ENCODE measurements around the gene REELD1. TPM values are rescaled to one million over a fixed set of nuclear protein-coding genes. Genes with fewer than 3 reads are reported as not detected.
A peak's percentile ranks its signal among the peaks of the same experiment; 100 is the strongest.

The REELD1 gene
- not detected in 2 replicates for total RNA-seq

DNA sequence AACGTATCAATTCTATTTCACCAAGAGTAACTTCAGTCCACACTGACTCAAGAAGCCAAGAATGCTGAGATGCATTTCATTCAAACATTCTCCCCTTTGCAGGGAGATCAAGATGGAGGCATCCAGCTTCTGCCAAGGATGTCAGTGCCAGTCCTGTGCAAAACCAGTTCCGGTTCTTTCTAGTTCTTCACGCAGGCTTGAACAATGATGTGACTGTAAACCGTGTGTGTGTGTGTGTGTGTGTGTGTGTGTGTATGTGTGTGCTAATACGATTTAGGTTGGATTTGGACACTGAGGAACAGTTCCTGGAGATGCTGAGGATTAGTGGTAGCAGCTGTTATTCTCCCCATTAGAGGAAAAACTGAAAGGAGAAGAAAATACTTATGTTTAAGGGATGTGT lies at the start of gene REELD1:
TSS of gene REELD1 (plus strand) at position 301 of the 400 bp plus-strand sequence. CDS start 2,415 bp downstream, outside the sequence.
- H3K27me3 Mint-ChIP-seq, result peaks cover 2% of the 10 kb centered on the region
- H3K9me3 Mint-ChIP-seq, result no peaks in the 10 kb centered on the region
- H3K36me3 Mint-ChIP-seq (ENCODE audit: low read depth), result no peaks in the 10 kb centered on the region
- H3K4me3 Mint-ChIP-seq, result no peak within 1 kb of the TSS
- no peaks in the 10 kb centered on the region for H3K4me1 Mint-ChIP-seq
- intact Hi-C loops (cut with micrococcal nuclease), result no loop called here
- H3K27ac Mint-ChIP-seq, result no peak within 1 kb of the TSS
- DNase-seq, result no peak

- intact Hi-C loops (cut with micrococcal nuclease), result no loop called here
These were observed 49.1 kb upstream of the REELD1 start for GRCh38 chr4:146165221-146165620.

DNA sequence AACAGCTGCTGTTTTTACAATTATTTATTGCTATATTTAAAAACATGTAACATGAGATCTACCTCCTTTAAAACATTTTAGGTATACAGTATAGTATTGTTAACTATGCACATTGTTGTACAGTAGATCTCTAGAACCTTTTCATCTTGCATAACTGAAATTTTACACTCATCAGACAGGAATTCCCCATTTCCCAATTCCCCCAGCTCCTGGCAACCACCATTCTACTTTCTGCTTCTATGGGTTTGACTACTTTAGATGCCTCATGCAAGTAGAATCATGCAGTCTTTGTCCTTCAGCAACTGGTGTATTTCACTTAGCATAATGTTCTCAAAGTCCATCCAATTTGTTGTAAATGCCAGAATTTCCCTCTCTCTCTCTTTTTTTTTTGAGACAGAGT lies 48.5 kb upstream of the REELD1 start:
- H3K9me3 Mint-ChIP-seq, result peaks cover 9% of the 10 kb centered on the region
- no peak overlapping the region for H3K4me3 Mint-ChIP-seq
- intact Hi-C loops (cut with micrococcal nuclease), result no loop called here
- DNase-seq, result no peak
- peaks cover 2% of the 10 kb centered on the region for H3K27me3 Mint-ChIP-seq
- H3K27ac Mint-ChIP-seq, result no peak overlapping the region
- no peaks in the 10 kb centered on the region for H3K36me3 Mint-ChIP-seq (ENCODE audit: low read depth)
- H3K4me1 Mint-ChIP-seq, result peaks cover 2% of the 10 kb centered on the region

More at GRCh38 chr4:146165221-146165620, 49.1 kb upstream of the REELD1 start:
- peaks cover 2% of the 10 kb centered on the region for H3K4me1 Mint-ChIP-seq
- no peaks in the 10 kb centered on the region for H3K36me3 Mint-ChIP-seq (ENCODE audit: low read depth)
- peaks cover 9% of the 10 kb centered on the region for H3K9me3 Mint-ChIP-seq
- H3K4me3 Mint-ChIP-seq, result no peak overlapping the region
- DNase-seq, result no peak
- H3K27ac Mint-ChIP-seq, result no peak overlapping the region
- H3K27me3 Mint-ChIP-seq, result no peaks in the 10 kb centered on the region

DNA sequence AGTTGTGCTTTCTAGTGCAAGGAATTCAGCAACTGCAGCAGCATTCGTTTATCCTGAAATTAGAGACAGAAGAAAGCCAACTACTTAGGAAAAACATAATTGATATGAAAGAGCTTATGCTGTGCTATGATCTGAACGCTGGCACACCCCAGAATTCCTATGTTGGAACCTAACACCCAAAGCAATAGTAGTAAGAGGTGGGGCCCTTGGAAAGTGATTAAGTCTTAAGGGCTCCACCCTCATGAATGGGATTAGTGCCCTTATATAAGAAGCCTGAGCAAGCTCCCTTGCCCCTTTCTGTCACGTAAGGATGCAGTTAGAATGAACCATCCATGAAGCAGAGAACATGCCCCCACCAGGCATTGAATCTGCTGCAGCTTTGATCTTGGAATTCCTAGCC lies 44.2 kb upstream of the REELD1 start:
- intact Hi-C loops (cut with micrococcal nuclease), result loop anchor here (10.0 kb wide), 1 partner anchor 345 kb away; no protein-coding TSS in a partner anchor
- H3K36me3 Mint-ChIP-seq (ENCODE audit: low read depth), result no peaks in the 10 kb centered on the region
- H3K4me3 Mint-ChIP-seq, result no peak overlapping the region
- H3K9me3 Mint-ChIP-seq, result no peaks in the 10 kb centered on the region
- no peaks in the 10 kb centered on the region for H3K4me1 Mint-ChIP-seq
- H3K27me3 Mint-ChIP-seq, result peaks cover 2% of the 10 kb centered on the region
- no peak for DNase-seq
- no peak overlapping the region for H3K27ac Mint-ChIP-seq

DNA sequence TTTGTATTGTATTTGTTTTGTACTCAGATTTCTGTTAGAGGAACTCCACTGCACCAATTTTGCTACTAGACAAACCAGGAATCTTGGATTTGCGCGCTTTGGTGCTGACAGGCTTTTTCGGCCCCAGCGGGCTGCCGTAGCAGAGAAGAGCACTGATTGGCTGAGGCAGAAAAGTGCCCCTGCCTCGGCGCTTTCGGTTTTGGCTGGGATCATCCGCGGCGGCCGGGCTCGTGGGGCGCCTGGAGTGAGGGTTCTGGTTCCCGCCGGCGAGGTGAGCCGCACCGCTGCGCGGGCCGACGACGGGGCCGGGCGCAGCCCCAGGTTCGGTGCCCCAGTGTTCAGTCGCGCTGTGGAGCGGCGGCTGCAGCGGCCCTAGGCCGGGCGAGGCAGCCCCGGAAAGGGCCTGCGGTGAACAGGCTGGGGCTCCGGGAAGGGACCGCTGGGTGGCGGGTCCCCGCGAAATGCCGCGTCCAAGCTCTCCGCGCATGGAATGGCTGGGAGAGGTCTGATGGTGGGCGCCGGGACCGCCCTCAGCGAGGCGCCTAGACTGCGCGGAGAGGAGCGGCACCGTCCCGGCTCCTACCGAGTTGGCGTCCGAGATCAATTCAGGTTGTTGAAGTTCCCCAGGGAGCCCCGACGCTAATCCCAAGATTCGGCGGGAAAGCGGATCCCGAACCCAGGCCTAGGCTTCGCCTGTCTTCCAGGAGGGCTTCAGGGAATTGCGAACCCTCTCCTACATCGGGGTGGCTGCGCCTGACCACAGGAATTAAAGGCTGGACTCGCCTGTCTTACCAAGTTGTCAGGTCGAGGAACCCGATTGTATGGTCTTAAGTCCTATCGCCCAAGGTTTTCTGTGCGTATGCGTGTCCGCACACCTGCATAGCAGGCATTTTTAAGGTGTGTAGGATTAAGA lies 38.5 kb upstream of the REELD1 start, which contains the start of gene LSM6:
TSS of gene LSM6 (plus strand) at position 178 of the 913 bp plus-strand sequence. CDS start 7,204 bp downstream, outside the sequence.
- intact Hi-C loops (cut with micrococcal nuclease), result loop anchor here (1.0 to 10.0 kb wide), 6 partner anchors 43 to 559 kb away; partner anchors contain the start of genes SLC10A7 and ZNF827
- no peaks in the 10 kb centered on the region for H3K27me3 Mint-ChIP-seq

GRCh38 chr4:146176891-146177290 lies 37.4 kb upstream of the REELD1 start:
- Mint-ChIP-seq H3K27me3 (no peaks in the 10 kb centered on the region), H3K9me3 (no peaks in the 10 kb centered on the region), H3K4me3 (peak overlapping the region; percentile 84), H3K36me3 (ENCODE audit: low read depth) (peaks cover 13% of the 10 kb centered on the region), H3K27ac (peak overlapping the region; percentile 22), H3K4me1 (peaks cover 31% of the 10 kb centered on the region)
- DNase-seq, result no peak
- intact Hi-C loops (cut with micrococcal nuclease), result loop anchor here (1.0 to 10.0 kb wide), 4 partner anchors 80 to 352 kb away; partner anchors contain the start of genes SLC10A7 and ZNF827

More for the DNA sequence above, 38.5 kb upstream of the REELD1 start, which contains the start of gene LSM6:
- Mint-ChIP-seq H3K27ac (peak within 1 kb of the TSS; percentile 89), H3K4me3 (peak within 1 kb of the TSS; percentile 84), H3K9me3 (no peaks in the 10 kb centered on the region), H3K4me1 (peaks cover 27% of the 10 kb centered on the region), H3K36me3 (ENCODE audit: low read depth) (peaks cover 11% of the 10 kb centered on the region)
- peak; percentile 95 for DNase-seq

DNA sequence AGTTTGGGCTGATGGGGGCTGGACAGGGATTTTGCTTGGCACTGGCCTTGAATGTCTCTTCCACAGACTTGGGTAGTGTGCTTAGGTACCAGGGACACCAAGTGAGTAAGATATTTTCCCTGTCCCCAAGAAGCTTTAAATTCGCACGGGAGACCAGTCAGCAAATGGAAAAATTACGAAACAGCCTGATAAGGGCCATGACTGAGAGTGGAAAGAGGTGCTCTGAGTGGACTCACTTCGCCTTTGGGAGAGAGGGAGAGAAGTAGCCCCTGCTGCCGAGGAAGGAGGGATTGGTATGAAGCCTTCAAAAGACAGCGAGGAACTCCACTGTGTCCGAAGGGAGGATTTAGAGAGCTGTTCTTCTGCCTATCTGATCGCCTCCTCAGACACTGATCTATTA lies 36.2 kb upstream of the REELD1 start:
- peaks cover 37% of the 10 kb centered on the region for H3K4me1 Mint-ChIP-seq
- intact Hi-C loops (cut with micrococcal nuclease), result loop anchor here (5.0 to 10.0 kb wide), 2 partner anchors 81 to 353 kb away; no protein-coding TSS in a partner anchor
- peaks cover 19% of the 10 kb centered on the region for H3K36me3 Mint-ChIP-seq (ENCODE audit: low read depth)
- H3K9me3 Mint-ChIP-seq, result no peaks in the 10 kb centered on the region
- H3K4me3 Mint-ChIP-seq, result peak overlapping the region; percentile 12
- no peak overlapping the region for H3K27ac Mint-ChIP-seq
- no peaks in the 10 kb centered on the region for H3K27me3 Mint-ChIP-seq
- no peak for DNase-seq

GRCh38 chr4:146179784-146180370 lies 34.5 kb upstream of the REELD1 start:
- H3K4me1 Mint-ChIP-seq, result peaks cover 38% of the 10 kb centered on the region
- H3K9me3 Mint-ChIP-seq, result no peaks in the 10 kb centered on the region
- H3K27me3 Mint-ChIP-seq, result no peaks in the 10 kb centered on the region
- intact Hi-C loops (cut with micrococcal nuclease), result loop anchor here (5.0 to 10.0 kb wide), 2 partner anchors 83 to 355 kb away; no protein-coding TSS in a partner anchor
- no peak overlapping the region for H3K27ac Mint-ChIP-seq
- DNase-seq, result no peak
- H3K36me3 Mint-ChIP-seq (ENCODE audit: low read depth), result peaks cover 25% of the 10 kb centered on the region
- H3K4me3 Mint-ChIP-seq, result no peak overlapping the region

- no peak overlapping the region for H3K27ac Mint-ChIP-seq
These were observed 31.9 kb upstream of the REELD1 start for GRCh38 chr4:146182443-146182842.

DNA sequence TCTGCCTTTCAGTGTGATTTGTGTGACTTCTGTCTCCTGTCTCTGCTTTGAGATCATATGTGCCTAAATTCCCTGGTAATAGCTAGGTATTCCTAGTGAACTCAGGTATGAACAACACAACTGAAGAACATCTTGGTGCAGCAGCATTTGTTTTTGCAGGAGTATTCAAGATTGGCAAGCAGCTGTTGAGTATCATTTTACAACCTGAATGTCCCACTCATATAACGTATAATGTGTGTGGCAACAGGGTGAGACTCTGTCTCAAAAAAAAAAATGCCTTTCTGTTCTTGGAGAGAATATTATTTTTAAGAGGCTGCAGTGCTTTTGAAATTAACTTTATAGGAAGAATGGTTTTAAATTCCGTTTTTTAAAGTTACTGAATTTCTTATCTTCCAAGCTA lies 31.1 kb upstream of the REELD1 start:
- no peak overlapping the region for H3K27ac Mint-ChIP-seq
- intact Hi-C loops (cut with micrococcal nuclease), result no loop called here

More at GRCh38 chr4:146182443-146182842, 31.9 kb upstream of the REELD1 start:
- intact Hi-C loops (cut with micrococcal nuclease), result no loop called here
- H3K27me3 Mint-ChIP-seq, result no peaks in the 10 kb centered on the region
- H3K4me1 Mint-ChIP-seq, result peaks cover 32% of the 10 kb centered on the region
- no peak overlapping the region for H3K4me3 Mint-ChIP-seq
- no peak for DNase-seq
- no peaks in the 10 kb centered on the region for H3K9me3 Mint-ChIP-seq
- peaks cover 38% of the 10 kb centered on the region for H3K36me3 Mint-ChIP-seq (ENCODE audit: low read depth)

GRCh38 chr4:146186041-146186440 lies 28.3 kb upstream of the REELD1 start:
- no peak for DNase-seq
- H3K4me1 Mint-ChIP-seq, result peaks cover 11% of the 10 kb centered on the region
- H3K36me3 Mint-ChIP-seq (ENCODE audit: low read depth), result peaks cover 44% of the 10 kb centered on the region
- intact Hi-C loops (cut with micrococcal nuclease), result no loop called here
- no peak overlapping the region for H3K27ac Mint-ChIP-seq
- no peaks in the 10 kb centered on the region for H3K27me3 Mint-ChIP-seq
- H3K9me3 Mint-ChIP-seq, result no peaks in the 10 kb centered on the region
- no peak overlapping the region for H3K4me3 Mint-ChIP-seq

More for the DNA sequence above, 31.1 kb upstream of the REELD1 start:
- Mint-ChIP-seq H3K4me1 (peaks cover 28% of the 10 kb centered on the region), H3K36me3 (ENCODE audit: low read depth) (peaks cover 40% of the 10 kb centered on the region), H3K27me3 (no peaks in the 10 kb centered on the region), H3K9me3 (no peaks in the 10 kb centered on the region), H3K4me3 (no peak overlapping the region)
- DNase-seq, result no peak

GRCh38 chr4:146186596-146186995 lies 27.7 kb upstream of the REELD1 start:
- Mint-ChIP-seq H3K4me3 (no peak overlapping the region), H3K9me3 (no peaks in the 10 kb centered on the region), H3K4me1 (peaks cover 9% of the 10 kb centered on the region), H3K27ac (no peak overlapping the region), H3K27me3 (no peaks in the 10 kb centered on the region), H3K36me3 (ENCODE audit: low read depth) (peaks cover 49% of the 10 kb centered on the region)
- no peak for DNase-seq
- intact Hi-C loops (cut with micrococcal nuclease), result no loop called here

- no peak for DNase-seq
- peaks cover 38% of the 10 kb centered on the region for H3K36me3 Mint-ChIP-seq (ENCODE audit: low read depth)
- intact Hi-C loops (cut with micrococcal nuclease), result no loop called here
- no peaks in the 10 kb centered on the region for H3K27me3 Mint-ChIP-seq
- no peaks in the 10 kb centered on the region for H3K9me3 Mint-ChIP-seq
- no peak overlapping the region for H3K27ac Mint-ChIP-seq
- no peak overlapping the region for H3K4me3 Mint-ChIP-seq
- H3K4me1 Mint-ChIP-seq, result no peaks in the 10 kb centered on the region
These were observed 23.9 kb upstream of the REELD1 start for GRCh38 chr4:146190456-146190855.

Measured in activated CD4-positive, alpha-beta T cell treated with anti-CD3 and anti-CD28 coated beads, Interleukin-2, amount 10 ng/mL, durations not matched to agents 24 days and 14 days (primary cell).